Stimulated activated CD8-positive, alpha-beta memory T cell treated with anti-CD3 and anti-CD28 coated beads, Interleukin-4, amount 100 ng/mL, for 48 hours (primary cell): ENCODE measurements around the gene ZNF292.
"Not testable (repeated sequence)": the region's sequence is repeated elsewhere in the genome, so short reads cannot be mapped to it uniquely, and the experiment has no call there.

ENCODE experiments used
- DNase-seq: peaks from one replicate; pipeline ENCODE4 v3.0.0-alpha.2; 2020

ZNF292 gene

GRCh38 chr6:87154993-87155841 is at the start of gene ZNF292:
Gene ZNF292 (plus strand): TSS chr6:87155565. CDS start chr6:87155592, 27 bp downstream.
- DNase-seq: peak; percentile 97

GRCh38 chr6:87105823-87106222 is 49.5 kb upstream of the ZNF292 start:
- DNase-seq: no peak

- no peak for DNase-seq
Observed at GRCh38 chr6:87110636-87111035, 44.7 kb upstream of the ZNF292 start.

GRCh38 chr6:87115402-87116135 is 39.8 kb upstream of the ZNF292 start:
- DNase-seq: no peak

- DNase-seq: no peak
Observed at GRCh38 chr6:87116922-87117321, 38.4 kb upstream of the ZNF292 start.

- no peak for DNase-seq
Observed at GRCh38 chr6:87118054-87118453, 37.3 kb upstream of the ZNF292 start.

- DNase-seq: no peak
Observed at GRCh38 chr6:87122477-87122876, 32.9 kb upstream of the ZNF292 start.

- no peak for DNase-seq
Observed at GRCh38 chr6:87124074-87124473, 31.3 kb upstream of the ZNF292 start.

- no peak for DNase-seq
Observed at GRCh38 chr6:87126501-87126900, 28.9 kb upstream of the ZNF292 start.

- DNase-seq: no peak
Observed at GRCh38 chr6:87127737-87128136, 27.6 kb upstream of the ZNF292 start.

- DNase-seq: no peak
Observed at GRCh38 chr6:87136963-87137362, 18.4 kb upstream of the ZNF292 start.

- no peak for DNase-seq
Observed at GRCh38 chr6:87139236-87139635, 16.1 kb upstream of the ZNF292 start.

- DNase-seq: not testable (repeated sequence)
Observed at GRCh38 chr6:87139927-87140326, 15.4 kb upstream of the ZNF292 start.

- DNase-seq: no peak
Observed at GRCh38 chr6:87146363-87146762, 9.0 kb upstream of the ZNF292 start.

GRCh38 chr6:87150406-87150805 is 5.0 kb upstream of the ZNF292 start:
- DNase-seq: no peak

- no peak for DNase-seq
Observed at GRCh38 chr6:87151471-87151780, 3.9 kb upstream of the ZNF292 start.

- DNase-seq: peak; percentile 80
Observed at GRCh38 chr6:87151781-87152525, 3.4 kb upstream of the ZNF292 start.

- no peak for DNase-seq
Observed at GRCh38 chr6:87152526-87152955, 2.8 kb upstream of the ZNF292 start.

GRCh38 chr6:87154641-87154992 is 748 bp upstream of the ZNF292 start:
- DNase-seq: no peak

GRCh38 chr6:87155842-87156815 is 764 bp downstream of the ZNF292 start:
- DNase-seq: peak; percentile 70

- DNase-seq: not testable (repeated sequence)
Observed at GRCh38 chr6:87157596-87157995, 2.2 kb downstream of the ZNF292 start.

GRCh38 chr6:87161299-87161698 is 5.9 kb downstream of the ZNF292 start:
- no peak for DNase-seq
